H1 (cell line): Measurements from ENCODE around the gene GANAB. TPM values are rescaled to one million over a fixed set of nuclear protein-coding genes. Genes with fewer than 3 reads are reported as not detected.
A peak's percentile ranks its signal among the peaks of the same experiment; 100 is the strongest.

ENCODE experiments used
- CTCF ChIA-PET: fragments of 300-600 bp; sonication (Branson Sonifier 250); formaldehyde crosslinking; loops from one replicate; lab custom pipeline; 2021; ENCODE audit not compliant: partially characterized antibody; lab: Charles Lee
- POLR2A ChIA-PET: fragments of 300-600 bp; sonication (Branson Sonifier 250); formaldehyde crosslinking; loops from one replicate; lab custom pipeline; 2021; ENCODE audit warnings: inconsistent platforms; ENCODE audit not compliant: partially characterized antibody; lab: Charles Lee
- DNase-seq, 2 experiments: peaks; one replicate each; pipeline versions ENCODE4 v3.0.0 to v3.0.0-alpha.2; 2010 to 2022; ENCODE audit warnings: low spot score in 2 of 2, low read depth in 1 of 2, mixed read lengths in 1 of 2
- FAIRE-seq: peaks from 2 replicates; lab custom pipeline; 2011; peaks lifted over from hg19 to GRCh38; lab: Jason Lieb, UNC
- H2AFZ ChIP-seq: 2 replicates; pipeline ENCODE4 v1.8.1; 2012; ENCODE audit warnings: low read length, inconsistent platforms
- H2AK5ac ChIP-seq: 2 replicates; pipeline ENCODE4 v1.6.1; 2013; ENCODE audit warnings: low read depth, low read length
- H2BK120ac ChIP-seq: replicated peaks from 2 replicates; pipeline ENCODE3; 2013; ENCODE audit warnings: low read depth, low read length, inconsistent platforms
- H2BK12ac ChIP-seq: 2 replicates; pipeline ENCODE4 v1.6.1; 2013; ENCODE audit warnings: low read depth, low read length
- H2BK15ac ChIP-seq: 2 replicates; pipeline ENCODE4 v1.6.1; 2013; ENCODE audit warnings: low read length
- H2BK20ac ChIP-seq: 2 replicates; pipeline ENCODE4 v1.6.1; 2013; ENCODE audit warnings: low read length
- H2BK5ac ChIP-seq: 2 replicates; pipeline ENCODE4 v1.6.1; 2013; ENCODE audit warnings: low read depth, low read length
- H3K14ac ChIP-seq: 2 replicates; pipeline ENCODE4 v1.6.1; 2013; ENCODE audit warnings: inconsistent platforms; ENCODE audit not compliant: insufficient read length
- H3K18ac ChIP-seq: 2 replicates; pipeline ENCODE4 v1.6.1; 2013; ENCODE audit warnings: low read length; ENCODE audit errors: extremely low read depth
- H3K23ac ChIP-seq: 2 replicates; pipeline ENCODE4 v1.6.1; 2013; ENCODE audit warnings: inconsistent platforms; ENCODE audit not compliant: insufficient read length
- H3K23me2 ChIP-seq: 2 replicates; pipeline ENCODE4 v1.6.1; 2013; ENCODE audit warnings: low read depth, low read length
- H3K27ac ChIP-seq: 2 replicates; pipeline ENCODE4 v1.6.1; 2011; ENCODE audit warnings: low read depth, low read length, inconsistent platforms
- H3K27me3 ChIP-seq, 4 experiments: replicated peaks in 1 of 4; 1 replicate in 1 of 4; 2 replicates in 3 of 4; pipeline versions ENCODE4 v1.6.1 to v1.8.1; 2011 to 2013; ENCODE audit warnings: low read length in 3 of 4, mild to moderate bottlenecking in 3 of 4, inconsistent platforms in 2 of 4, mixed read lengths in 2 of 4, moderate library complexity in 1 of 4; ENCODE audit not compliant: control insufficient read depth in 3 of 4, insufficient read depth in 3 of 4; ENCODE audit errors: extremely low read depth in 1 of 4
- H3K36me3 ChIP-seq, 4 experiments: 2 replicates each; pipeline versions ENCODE4 v1.6.1 to v1.8.1; 2011 to 2013; ENCODE audit warnings: mild to moderate bottlenecking in 4 of 4, low read length in 3 of 4, moderate library complexity in 2 of 4, control low read depth in 1 of 4, inconsistent platforms in 1 of 4; ENCODE audit not compliant: insufficient read depth in 4 of 4, control insufficient read depth in 2 of 4
- H3K4ac ChIP-seq: replicated peaks from 2 replicates; pipeline ENCODE3; 2013; ENCODE audit warnings: low read length, low read depth, mixed read lengths, inconsistent platforms; ENCODE audit not compliant: insufficient read length
- H3K4me1 ChIP-seq, 4 experiments: replicated peaks in 1 of 4; 1 replicate in 1 of 4; 2 replicates in 3 of 4; pipeline versions ENCODE4 v1.6.1 to v1.8.1; 2011 to 2013; ENCODE audit warnings: low read length in 3 of 4, inconsistent platforms in 2 of 4, mixed read lengths in 1 of 4; ENCODE audit not compliant: insufficient read depth in 4 of 4, control insufficient read depth in 3 of 4
- H3K4me2 ChIP-seq, 2 experiments: 2 replicates each; pipeline versions ENCODE4 v1.6.1 to v1.8.1; 2011 to 2013; ENCODE audit warnings: low read depth in 2 of 2, low read length in 2 of 2, control low read depth in 1 of 2, inconsistent platforms in 1 of 2, mild to moderate bottlenecking in 1 of 2; ENCODE audit not compliant: insufficient read depth in 1 of 2
- H3K4me3 ChIP-seq, 4 experiments: fragments of 200-600, 300-600 bp in 1 of 4; sonication (generic), shearing (Covaris generic), sonication (Bioruptor Twin) in 1 of 4; 2 replicates each; pipeline versions ENCODE4 v1.5.1 to v1.8.1; 2011 to 2016; ENCODE audit warnings: low read length in 4 of 4, low read depth in 3 of 4, control low read depth in 2 of 4, inconsistent platforms in 2 of 4, mild to moderate bottlenecking in 2 of 4, mixed read lengths in 1 of 4, moderate library complexity in 1 of 4; ENCODE audit not compliant: insufficient read depth in 2 of 4; ENCODE audit errors: extremely low read depth in 1 of 4
- H3K56ac ChIP-seq: replicated peaks from 2 replicates; pipeline ENCODE3; 2013; ENCODE audit warnings: low read depth, mild to moderate bottlenecking, mixed read lengths, low read length, inconsistent platforms; ENCODE audit not compliant: insufficient read length
- H3K79me1 ChIP-seq: 2 replicates; pipeline ENCODE4 v1.6.1; 2013; ENCODE audit warnings: low read depth, low read length, control low read depth
- H3K79me2 ChIP-seq, 2 experiments: 2 replicates each; pipeline versions ENCODE4 v1.6.1 to v1.8.1; 2012 to 2013; ENCODE audit warnings: low read length in 2 of 2, mild to moderate bottlenecking in 2 of 2, inconsistent platforms in 1 of 2; ENCODE audit not compliant: insufficient read depth in 2 of 2, control insufficient read depth in 1 of 2
- H3K9ac ChIP-seq, 4 experiments: replicated peaks in 1 of 4; 1 replicate in 1 of 4; 2 replicates in 3 of 4; pipeline versions ENCODE4 v1.6.1 to v1.8.1; 2011 to 2013; ENCODE audit warnings: low read depth in 3 of 4, low read length in 3 of 4, control low read depth in 2 of 4, mild to moderate bottlenecking in 2 of 4, moderate library complexity in 2 of 4, inconsistent platforms in 1 of 4; ENCODE audit errors: extremely low read depth in 1 of 4
- H3K9me3 ChIP-seq, 2 experiments: 2 replicates each; pipeline versions ENCODE4 v1.6.1 to v1.8.1; 2012 to 2013; ENCODE audit warnings: mild to moderate bottlenecking in 2 of 2, moderate library complexity in 2 of 2, control low read depth in 1 of 2, inconsistent platforms in 1 of 2, low read depth in 1 of 2, low read length in 1 of 2, mixed read lengths in 1 of 2; ENCODE audit not compliant: insufficient read depth in 2 of 2
- H4K20me1 ChIP-seq, 2 experiments: replicated peaks in 1 of 2; 2 replicates each; pipeline versions ENCODE3 to v1.8.1; 2011 to 2013; ENCODE audit warnings: inconsistent platforms in 2 of 2, low read length in 2 of 2, mild to moderate bottlenecking in 1 of 2; ENCODE audit not compliant: insufficient read depth in 2 of 2, control insufficient read depth in 1 of 2
- H4K5ac ChIP-seq: 2 replicates; pipeline ENCODE4 v1.6.1; 2013; ENCODE audit warnings: low read length, low read depth, mixed read lengths, inconsistent platforms; ENCODE audit not compliant: insufficient read length
- H4K8ac ChIP-seq: 2 replicates; pipeline ENCODE4 v1.8.0; 2013; ENCODE audit warnings: mild to moderate bottlenecking, moderate library complexity, low read length, inconsistent platforms; ENCODE audit not compliant: insufficient read depth; ENCODE audit errors: extremely low read depth
- H4K91ac ChIP-seq: replicated peaks from 2 replicates; pipeline ENCODE3; 2013; ENCODE audit warnings: low read length, mixed read lengths, inconsistent platforms; ENCODE audit not compliant: insufficient read length
- CBX5 ChIP-seq: fragments of 300-800, 300-1000 bp; sonication (generic); IDR thresholded peaks from 2 replicates; pipeline ENCODE4 v1.7.1; 2016; ENCODE audit warnings: antibody characterized with exemption, low read length, low read depth
- KDM1A ChIP-seq: fragments of 200-600, 300-600 bp; sonication (generic); IDR thresholded peaks from 2 replicates; pipeline ENCODE4 v1.7.1; 2016; ENCODE audit warnings: mild to moderate bottlenecking, low read length, borderline replicate concordance
- POU5F1 ChIP-seq: IDR thresholded peaks from 2 replicates; pipeline ENCODE4 v1.6.1; 2011; ENCODE audit warnings: low read depth, mild to moderate bottlenecking, low read length, moderate library complexity
- RAD21 ChIP-seq, 2 experiments: IDR thresholded peaks in 1 of 2; conservative IDR thresholded peaks in 1 of 2; 2 replicates each; pipeline ENCODE4 v1.6.1; 2011; ENCODE audit warnings: low read depth in 2 of 2, low read length in 2 of 2, improper control_type of control experiment in 1 of 2, inconsistent platforms in 1 of 2, mild to moderate bottlenecking in 1 of 2, moderate library complexity in 1 of 2
- SAP30 ChIP-seq: fragments of 300-600 bp; sonication (generic); IDR thresholded peaks from 2 replicates; pipeline ENCODE4 v1.7.1; 2012; ENCODE audit warnings: low read length, moderate library complexity, mild to moderate bottlenecking, inconsistent platforms; ENCODE audit not compliant: insufficient read depth, insufficient replicate concordance
- SP1 ChIP-seq: IDR thresholded peaks from 2 replicates; pipeline ENCODE4 v1.6.1; 2011; ENCODE audit warnings: low read depth, low read length
- WGBS, 2 experiments: shearing (Covaris generic) in 1 of 2; methylation state at CpG; one replicate each; pipeline versions ENCODE4 v1.1.6 to v1.1.7; 2013 to 2015; ENCODE audit warnings: low lambda C conversion rate in 2 of 2, mixed read lengths in 2 of 2, inconsistent platforms in 1 of 2, low coverage in 1 of 2, missing lambda C conversion rate in 1 of 2; ENCODE audit not compliant: insufficient replicate concordance in 2 of 2, insufficient coverage in 1 of 2, insufficient read length in 1 of 2; ENCODE audit errors: extremely low coverage in 1 of 2, missing lambda C conversion rate in 1 of 2; 5-methylcytosine and 5-hydroxymethylcytosine counted together
- polyA plus RNA-seq, 7 experiments: library from polyadenylated mRNA; depleted of rRNA in 3 of 7; stranded (reverse) in 5 of 7; unstranded in 2 of 7; fragments of >200 nt in 5 of 7; fragments of 200-250 nt in 2 of 7; gene quantifications; 1 replicate in 5 of 7; 2 replicates in 1 of 7; 4 replicates in 1 of 7; pipeline versions ENCODE4 v1.2.1 to v1.2.3, GENCODE V29; 2011 to 2013; ENCODE audit warnings: missing spikeins in 2 of 7, mixed read lengths in 2 of 7
- total RNA-seq: library from RNA; stranded (reverse); fragmentation: NEBNext Ultra II Directional; extraction: Animal tissue kit (Norgen Biotek cat#: 25700); gene quantifications from 2 replicates; pipeline ENCODE4 v1.2.1, GENCODE V29; 2021
- TF ChIP-seq, protein P1 (sequence below), 3 experiments: IDR thresholded peaks; 1 replicate in 2 of 3; 2 replicates in 1 of 3; pipeline versions ENCODE4 v1.5.1 to v1.6.1; 2011; ENCODE audit warnings: low read length in 3 of 3, mild to moderate bottlenecking in 3 of 3, inconsistent platforms in 2 of 3, low read depth in 1 of 3, moderate library complexity in 1 of 3; ENCODE audit not compliant: insufficient read depth in 1 of 3; ENCODE audit errors: control extremely low read depth in 1 of 3

GANAB gene
- total and polyA plus RNA-seq, 2 of the 8 experiments (the other 6 are each of a cell fraction or from before 2014, with no cell fraction given): 289 to 330 TPM

DNA sequence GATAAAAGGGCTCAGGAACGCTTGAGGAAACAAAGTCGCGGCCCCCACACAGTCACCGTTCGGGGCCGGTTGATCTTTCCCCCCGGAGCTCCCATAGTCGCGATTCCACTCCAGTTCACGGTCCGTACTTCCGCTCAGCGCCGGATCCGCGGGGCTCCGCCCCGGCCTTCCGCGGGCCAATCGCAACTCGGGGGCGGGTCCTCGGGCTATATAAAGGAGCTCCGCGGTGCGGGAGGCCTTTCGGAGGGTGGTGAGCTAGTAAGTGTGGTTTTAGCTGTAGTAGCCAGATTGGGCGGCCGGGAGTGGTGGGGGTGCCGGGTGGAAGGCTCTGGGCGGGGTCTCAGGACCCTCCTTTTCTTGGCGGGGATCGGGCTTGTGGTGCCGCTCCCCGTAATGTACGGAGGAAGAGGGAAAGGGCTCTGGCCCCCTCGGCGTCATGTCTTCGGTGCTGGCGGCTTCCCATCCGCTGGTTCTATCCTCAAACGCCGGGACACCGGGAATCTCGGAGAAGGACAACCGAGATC is 18.7 kb upstream of the GANAB start, which contains the start of the genes C11orf98 and CSKMT:
C11orf98 (minus strand) TSS at position 136 of the 524 bp plus-strand sequence; CDS start at position 95, 41 bp downstream.
CSKMT (plus strand) TSS at position 238 of the 524 bp plus-strand sequence. CDS start 568 bp downstream, outside the sequence.
- peak within 1 kb of the TSS; percentile 97 for H4K8ac ChIP-seq
- peak within 1 kb of the TSS; percentile 81 for H3K27ac ChIP-seq
- H2BK5ac ChIP-seq: peak within 1 kb of the TSS; percentile 80
- no peak within 1 kb of the TSS for H2BK15ac ChIP-seq
- no peaks in the 10 kb centered on the region for H3K27me3 ChIP-seq
- POLR2A ChIA-PET: interaction anchor here (0.6 to 61.4 kb wide), 73 partner anchors 5 to 1666 kb away, joined by 3 to 2041 read pairs (median 5); partner anchors contain the start of genes B3GAT3, BSCL2, C11orf98 and CSKMT
- no peak within 1 kb of the TSS for H2BK20ac ChIP-seq
- 0 out of 2 replicates have a peak within 1 kb of the TSS, but pooled peaks have one; percentile 39 for H2BK12ac ChIP-seq
- H3K4me2 ChIP-seq: peak within 1 kb of the TSS; percentile 77 to 86
- peak within 1 kb of the TSS; percentile 74 for H3K4ac ChIP-seq
- DNase-seq (peak; percentile 79 to 99), FAIRE-seq (no peak)
- peaks cover 12% of the 10 kb centered on the region for H3K23me2 ChIP-seq
- WGBS, 2 experiments: 2% methylated on average over 46 of the region's 47 CpGs; no CpG with 5 or more reads in 1 of the 2 experiments
- peaks cover 7 to 33% of the 10 kb centered on the region in 2 experiments; a peak in 3 of 4 replicates for H3K79me2 ChIP-seq
- H2AFZ ChIP-seq: no peak within 1 kb of the TSS
- H3K23ac ChIP-seq: no peak within 1 kb of the TSS
- H3K18ac ChIP-seq: peak within 1 kb of the TSS; percentile 75
- peak within 1 kb of the TSS; percentile 26; the same call in 1 of the 2 replicates for H2AK5ac ChIP-seq
- peak within 1 kb of the TSS; percentile 83 to 98 (median 95) for H3K4me3 ChIP-seq
- H3K4me1 ChIP-seq: peaks cover 4 to 11% (median 8%) of the 10 kb centered on the region in 4 experiments
- peak within 1 kb of the TSS; percentile 83 for H4K91ac ChIP-seq
- H2BK120ac ChIP-seq: no peak within 1 kb of the TSS
- peak within 1 kb of the TSS; percentile 2 for H3K14ac ChIP-seq
- H3K79me1 ChIP-seq: peaks cover 5% of the 10 kb centered on the region
- peak within 1 kb of the TSS; percentile 91 for H4K5ac ChIP-seq
- no peaks in the 10 kb centered on the region for H3K9me3 ChIP-seq
- H4K20me1 ChIP-seq: peaks cover 5 to 6% of the 10 kb centered on the region in 2 experiments
- peaks cover 11 to 37% (median 20%) of the 10 kb centered on the region in 4 experiments for H3K36me3 ChIP-seq
- CTCF ChIA-PET: interaction anchor here (0.7 to 1.9 kb wide), 21 partner anchors 10 to 275 kb away, joined by 3 to 8 read pairs (median 3); partner anchors contain the start of genes B3GAT3, BSCL2, GNG3 and INTS5
- peak within 1 kb of the TSS; percentile 93 for H3K56ac ChIP-seq
- peak within 1 kb of the TSS; percentile 76 to 92 (median 90) for H3K9ac ChIP-seq
- TF ChIP-seq RAD21 (IDR thresholded peaks at IDR 0.05 in 1 of 2, conservative IDR thresholded peaks at IDR 0.05 in 1 of 2; ENCODE audit: low read depth in 2 of 2, low read length in 2 of 2): no peak; a peak in 1 of 4 replicates
- TF ChIP-seq SAP30: no peak
- TF ChIP-seq, protein P1, sequence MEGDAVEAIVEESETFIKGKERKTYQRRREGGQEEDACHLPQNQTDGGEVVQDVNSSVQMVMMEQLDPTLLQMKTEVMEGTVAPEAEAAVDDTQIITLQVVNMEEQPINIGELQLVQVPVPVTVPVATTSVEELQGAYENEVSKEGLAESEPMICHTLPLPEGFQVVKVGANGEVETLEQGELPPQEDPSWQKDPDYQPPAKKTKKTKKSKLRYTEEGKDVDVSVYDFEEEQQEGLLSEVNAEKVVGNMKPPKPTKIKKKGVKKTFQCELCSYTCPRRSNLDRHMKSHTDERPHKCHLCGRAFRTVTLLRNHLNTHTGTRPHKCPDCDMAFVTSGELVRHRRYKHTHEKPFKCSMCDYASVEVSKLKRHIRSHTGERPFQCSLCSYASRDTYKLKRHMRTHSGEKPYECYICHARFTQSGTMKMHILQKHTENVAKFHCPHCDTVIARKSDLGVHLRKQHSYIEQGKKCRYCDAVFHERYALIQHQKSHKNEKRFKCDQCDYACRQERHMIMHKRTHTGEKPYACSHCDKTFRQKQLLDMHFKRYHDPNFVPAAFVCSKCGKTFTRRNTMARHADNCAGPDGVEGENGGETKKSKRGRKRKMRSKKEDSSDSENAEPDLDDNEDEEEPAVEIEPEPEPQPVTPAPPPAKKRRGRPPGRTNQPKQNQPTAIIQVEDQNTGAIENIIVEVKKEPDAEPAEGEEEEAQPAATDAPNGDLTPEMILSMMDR (IDR thresholded peaks at IDR 0.05; ENCODE audit: control extremely low read depth in 1 of 3, insufficient read depth in 1 of 3, low read depth in 1 of 3, low read length in 3 of 3): no peak; a peak in 1 of 4 replicates
- no peak for TF ChIP-seq POU5F1
- no peak for TF ChIP-seq CBX5
- TF ChIP-seq KDM1A: no peak
- TF ChIP-seq SP1: peak; percentile 94
